ENCODE data around the gene ZNF414.

Gene ZNF414

GRCh38 chr19:8489561-8490394 is 24.2 kb downstream of the ZNF414 start:
- DNase-seq: no peak

- DNase-seq: no peak
These were observed 25.6 kb downstream of the ZNF414 start for GRCh38 chr19:8488365-8488764.

- DNase-seq: peak; percentile 90
These were observed 26.7 kb downstream of the ZNF414 start for GRCh38 chr19:8487137-8487851.

- no peak for DNase-seq
These were observed 27.3 kb downstream of the ZNF414 start for GRCh38 chr19:8486661-8487136.

- no peak for DNase-seq
These were observed 28.2 kb downstream of the ZNF414 start for GRCh38 chr19:8485561-8486371.

GRCh38 chr19:8484331-8484894 is 29.6 kb downstream of the ZNF414 start:
- no peak for DNase-seq

GRCh38 chr19:8483165-8483564 is 30.8 kb downstream of the ZNF414 start:
- no peak for DNase-seq

GRCh38 chr19:8482696-8483095 is 31.3 kb downstream of the ZNF414 start:
- no peak for DNase-seq

- DNase-seq: no peak
These were observed 32.4 kb downstream of the ZNF414 start for GRCh38 chr19:8481616-8482015.

- no peak for DNase-seq
These were observed 32.8 kb downstream of the ZNF414 start for GRCh38 chr19:8481201-8481600.

- no peak for DNase-seq
These were observed 35.4 kb downstream of the ZNF414 start for GRCh38 chr19:8478598-8478997.

- DNase-seq: no peak
These were observed 36.1 kb downstream of the ZNF414 start for GRCh38 chr19:8477889-8478288.

GRCh38 chr19:8476524-8476923 is 37.4 kb downstream of the ZNF414 start:
- no peak for DNase-seq

- DNase-seq: no peak
These were observed 39.0 kb downstream of the ZNF414 start for GRCh38 chr19:8475005-8475404.

- no peak for DNase-seq
These were observed 40.1 kb downstream of the ZNF414 start for GRCh38 chr19:8473648-8474476.

GRCh38 chr19:8469613-8470368 is 44.2 kb downstream of the ZNF414 start:
- DNase-seq: no peak

GRCh38 chr19:8468761-8469373 is 45.1 kb downstream of the ZNF414 start:
- DNase-seq: no peak

GRCh38 chr19:8468124-8468523 is 45.8 kb downstream of the ZNF414 start:
- no peak for DNase-seq

- DNase-seq: no peak
These were observed 47.9 kb downstream of the ZNF414 start for GRCh38 chr19:8466018-8466417.

GRCh38 chr19:8463365-8463764 is 50.6 kb downstream of the ZNF414 start:
- no peak for DNase-seq

- no peak for DNase-seq
These were observed 51.4 kb downstream of the ZNF414 start for GRCh38 chr19:8462571-8462970.

All from KG1 (cell line).